Thymus (tissue), 11 donors: ENCODE results near the gene CDH13. TPM values are rescaled to one million over a fixed set of nuclear protein-coding genes. Genes with fewer than 3 reads are reported as not detected.

Experiments
- DNase-seq, 9 donors: peaks; one replicate each; pipeline ENCODE4 v3.0.0-alpha.2; 2013; ENCODE audit warnings: low spot score in 9 of 9, low read depth in 6 of 9, missing footprints in 1 of 9
- H3K27ac ChIP-seq, 2 donors: one replicate each; pipeline ENCODE4 v1.5.1; 2013; ENCODE audit warnings: control low read depth in 1 of 2, low read depth in 1 of 2, low read length in 1 of 2, mild to moderate bottlenecking in 1 of 2, moderate library complexity in 1 of 2
- H3K27me3 ChIP-seq, 2 donors: one replicate each; pipeline ENCODE4 v1.5.1; 2013; ENCODE audit warnings: low read length in 1 of 2; ENCODE audit not compliant: control insufficient read depth in 2 of 2, insufficient read depth in 1 of 2
- H3K36me3 ChIP-seq, 2 donors: one replicate each; pipeline ENCODE4 v1.5.1; 2013; ENCODE audit warnings: low read length in 1 of 2, mild to moderate bottlenecking in 1 of 2, moderate library complexity in 1 of 2; ENCODE audit not compliant: control insufficient read depth in 2 of 2, insufficient read depth in 2 of 2
- H3K4me1 ChIP-seq, 2 donors: one replicate each; pipeline ENCODE4 v1.5.1; 2013; ENCODE audit warnings: low read length in 2 of 2; ENCODE audit not compliant: control insufficient read depth in 2 of 2, insufficient read depth in 2 of 2
- H3K4me3 ChIP-seq, 2 donors: one replicate each; pipeline ENCODE4 v1.5.1; 2013; ENCODE audit warnings: low read length in 2 of 2, control low read depth in 1 of 2, mild to moderate bottlenecking in 1 of 2
- H3K9me3 ChIP-seq, 2 donors: one replicate each; pipeline ENCODE4 v1.5.1; 2013; ENCODE audit warnings: low read length in 1 of 2, mild to moderate bottlenecking in 1 of 2; ENCODE audit not compliant: control insufficient read depth in 2 of 2, insufficient read depth in 1 of 2
- WGBS: extraction: QIAGEN DNeasy Blood & Tissue Kit; methylation state at CpG from one replicate; pipeline ENCODE4 v1.1.7; 2013; 5-methylcytosine and 5-hydroxymethylcytosine counted together
- polyA plus RNA-seq: library from polyadenylated mRNA; stranded (reverse); fragments of 200-250 nt; gene quantifications from one replicate; pipeline ENCODE4 v1.2.3, GENCODE V29; 2013
- total RNA-seq: library from RNA; stranded (reverse); fragments of 120-200 nt; gene quantifications from one replicate; pipeline ENCODE4 v1.2.4, GENCODE V29; 2013
- donor health status: healthy.

Gene CDH13
- total and polyA plus RNA-seq, 2 donors = 1.5 to 3.7 TPM

DNA sequence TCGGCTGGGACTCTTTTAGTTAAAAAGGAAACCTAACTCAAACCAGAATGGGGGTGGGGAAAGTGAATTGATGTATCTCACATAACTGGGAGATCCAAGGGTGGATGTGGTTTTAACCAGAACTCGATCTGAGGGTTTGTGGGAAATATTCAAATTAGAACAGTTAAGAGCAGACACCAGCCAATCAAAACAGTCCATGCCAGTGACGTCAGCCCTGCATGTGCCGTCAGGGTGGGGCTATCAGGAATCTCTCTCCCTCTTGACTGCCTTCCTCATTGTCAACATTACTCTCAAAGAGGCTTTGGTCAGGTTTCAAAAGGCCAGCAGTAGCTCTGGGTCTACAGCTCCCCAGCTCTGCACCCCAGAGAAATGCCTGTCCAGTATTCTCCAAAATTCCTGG lies 1086.8 kb downstream of the CDH13 start:
- Histone ChIP-seq H3K9me3 (no peaks in the 10 kb centered on the region), H3K4me3 (no peak overlapping the region), H3K27ac (no peak overlapping the region), H3K36me3 (no peaks in the 10 kb centered on the region), H3K27me3 (no peaks in the 10 kb centered on the region), H3K4me1 (no peaks in the 10 kb centered on the region)
- no peak for DNase-seq
- 77% methylated on average over 4 of the region's 4 CpGs for WGBS

DNA sequence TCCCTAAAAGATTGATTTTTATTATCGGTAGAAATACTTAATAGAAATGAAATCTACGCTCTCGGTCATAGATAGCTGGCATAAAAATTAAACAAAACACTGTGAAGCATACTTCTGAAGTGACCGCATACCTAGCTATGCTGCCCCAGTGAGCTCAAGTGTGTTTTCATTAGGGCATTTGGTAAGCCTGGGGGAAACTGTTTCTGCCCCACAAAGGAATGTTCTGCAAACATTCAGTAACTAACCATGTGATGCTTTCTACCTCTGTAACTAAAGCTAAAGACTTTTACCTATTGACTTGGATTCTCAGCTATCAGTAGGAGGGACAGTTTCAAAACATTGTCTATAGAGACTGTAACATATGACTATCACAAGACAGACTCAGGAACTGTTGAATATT lies 1087.5 kb downstream of the CDH13 start:
- WGBS = 97% methylated on average over 4 of the region's 4 CpGs
- no peaks in the 10 kb centered on the region for H3K9me3 ChIP-seq
- H3K27ac ChIP-seq = no peak overlapping the region
- no peaks in the 10 kb centered on the region for H3K4me1 ChIP-seq
- no peaks in the 10 kb centered on the region for H3K36me3 ChIP-seq
- no peak overlapping the region for H3K4me3 ChIP-seq
- H3K27me3 ChIP-seq = no peaks in the 10 kb centered on the region
- DNase-seq = no peak

DNA sequence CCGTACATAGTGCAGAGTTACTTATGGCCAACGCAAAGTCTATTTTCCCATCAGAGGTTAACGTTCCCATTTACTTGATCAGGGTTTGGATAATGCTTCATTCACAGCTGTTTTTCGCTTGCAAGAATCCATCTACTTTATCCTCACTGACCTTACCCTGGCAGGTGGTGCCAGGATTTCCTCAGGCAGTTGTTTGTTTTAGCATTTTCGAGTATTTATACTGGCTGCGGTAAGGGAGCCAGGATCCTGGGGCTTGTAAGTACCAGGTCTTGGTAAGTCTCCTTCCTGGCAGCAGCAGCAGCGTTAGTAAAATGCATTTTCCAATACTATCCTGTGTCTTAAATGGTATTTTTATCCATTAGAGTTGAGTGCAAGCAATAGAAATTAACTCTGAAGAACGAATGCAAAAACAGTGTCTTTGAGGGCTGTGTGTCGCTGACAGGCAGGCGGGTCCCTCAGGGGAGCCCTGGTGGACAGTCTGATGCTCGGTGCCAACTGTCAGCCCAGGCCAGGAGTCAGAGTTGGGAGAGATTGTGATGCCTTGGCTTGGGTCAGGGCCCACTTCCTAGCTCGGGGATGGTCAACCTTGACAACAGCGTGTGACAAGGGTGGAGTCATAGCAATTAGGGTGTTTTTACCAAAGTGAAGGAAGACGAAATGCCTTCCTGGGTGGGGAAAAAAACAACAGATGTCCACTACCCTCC lies 1088.6 kb downstream of the CDH13 start:
- Histone ChIP-seq H3K27me3 (no peaks in the 10 kb centered on the region), H3K4me3 (no peak overlapping the region), H3K9me3 (no peaks in the 10 kb centered on the region), H3K27ac (no peak overlapping the region), H3K36me3 (no peaks in the 10 kb centered on the region), H3K4me1 (no peaks in the 10 kb centered on the region)
- 85% methylated on average over 14 of the region's 14 CpGs for whole genome bisulfite sequencing
- no peak for DNase-seq

- H3K36me3 ChIP-seq = no peaks in the 10 kb centered on the region
- H3K9me3 ChIP-seq = no peaks in the 10 kb centered on the region
- no peaks in the 10 kb centered on the region for H3K27me3 ChIP-seq
- no peak for DNase-seq
- H3K4me1 ChIP-seq = no peaks in the 10 kb centered on the region
- no peak overlapping the region for H3K27ac ChIP-seq
- 92% methylated on average over 7 of the region's 7 CpGs for WGBS
- no peak overlapping the region for H3K4me3 ChIP-seq
Observed at GRCh38 chr16:83717308-83717707, 1090.5 kb downstream of the CDH13 start.

GRCh38 chr16:83717814-83718213 lies 1091.0 kb downstream of the CDH13 start:
- no peaks in the 10 kb centered on the region for H3K27me3 ChIP-seq
- H3K4me3 ChIP-seq = no peak overlapping the region
- H3K4me1 ChIP-seq = no peaks in the 10 kb centered on the region
- no peaks in the 10 kb centered on the region for H3K36me3 ChIP-seq
- H3K9me3 ChIP-seq = no peaks in the 10 kb centered on the region
- WGBS = 74% methylated on average over 4 of the region's 4 CpGs
- no peak overlapping the region for H3K27ac ChIP-seq
- no peak for DNase-seq

DNA sequence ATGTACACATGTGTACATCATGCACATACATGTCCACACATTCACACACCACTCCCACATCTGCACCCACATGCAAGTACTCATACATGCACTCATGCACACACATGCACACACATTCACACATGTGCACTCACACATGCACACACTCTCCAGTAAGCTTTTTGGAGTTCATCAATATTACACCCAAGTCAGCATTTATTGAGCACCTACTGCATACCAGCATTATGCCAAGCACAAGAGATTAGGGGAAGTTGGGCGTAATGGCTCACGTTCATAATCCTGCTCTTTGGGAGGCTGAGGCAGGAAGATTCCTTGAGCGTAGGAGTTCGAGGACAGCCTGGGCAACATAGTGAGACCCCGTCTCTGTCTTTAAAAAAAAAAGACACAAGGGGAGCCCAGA lies 1093.4 kb downstream of the CDH13 start:
- 97% methylated on average over 5 of the region's 5 CpGs for WGBS
- DNase-seq = no peak
- no peak overlapping the region for H3K4me3 ChIP-seq
- H3K27ac ChIP-seq = no peak overlapping the region
- H3K4me1 ChIP-seq = no peaks in the 10 kb centered on the region
- no peaks in the 10 kb centered on the region for H3K36me3 ChIP-seq
- H3K9me3 ChIP-seq = no peaks in the 10 kb centered on the region
- no peaks in the 10 kb centered on the region for H3K27me3 ChIP-seq

GRCh38 chr16:83720981-83721380 lies 1094.2 kb downstream of the CDH13 start:
- no peak overlapping the region for H3K4me3 ChIP-seq
- no peaks in the 10 kb centered on the region for H3K27me3 ChIP-seq
- WGBS = 98% methylated on average over 4 of the region's 4 CpGs
- no peaks in the 10 kb centered on the region for H3K9me3 ChIP-seq
- H3K27ac ChIP-seq = no peak overlapping the region
- H3K36me3 ChIP-seq = no peaks in the 10 kb centered on the region
- DNase-seq = no peak
- H3K4me1 ChIP-seq = no peaks in the 10 kb centered on the region

DNA sequence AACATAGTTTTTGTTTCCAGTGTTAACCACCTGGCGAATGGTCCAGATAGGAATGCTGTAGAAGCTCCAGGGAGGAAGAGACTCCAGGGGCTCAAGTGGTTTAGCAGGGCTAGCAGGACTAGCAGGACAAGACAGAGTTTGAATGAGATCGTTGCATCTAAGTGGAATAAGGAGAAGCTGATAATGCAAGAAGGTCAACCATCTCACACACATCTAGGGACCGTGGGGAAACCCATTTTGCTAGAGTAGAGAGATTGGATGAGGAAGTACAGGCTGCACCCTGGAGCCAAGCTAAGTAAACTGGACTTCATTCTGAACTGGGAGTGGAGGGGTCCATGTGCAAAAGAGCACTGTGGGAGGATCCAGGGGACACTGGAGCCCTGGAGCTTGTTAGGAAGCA lies 1094.9 kb downstream of the CDH13 start:
- DNase-seq = no peak
- WGBS = 77% methylated on average over 3 of the region's 3 CpGs

DNA sequence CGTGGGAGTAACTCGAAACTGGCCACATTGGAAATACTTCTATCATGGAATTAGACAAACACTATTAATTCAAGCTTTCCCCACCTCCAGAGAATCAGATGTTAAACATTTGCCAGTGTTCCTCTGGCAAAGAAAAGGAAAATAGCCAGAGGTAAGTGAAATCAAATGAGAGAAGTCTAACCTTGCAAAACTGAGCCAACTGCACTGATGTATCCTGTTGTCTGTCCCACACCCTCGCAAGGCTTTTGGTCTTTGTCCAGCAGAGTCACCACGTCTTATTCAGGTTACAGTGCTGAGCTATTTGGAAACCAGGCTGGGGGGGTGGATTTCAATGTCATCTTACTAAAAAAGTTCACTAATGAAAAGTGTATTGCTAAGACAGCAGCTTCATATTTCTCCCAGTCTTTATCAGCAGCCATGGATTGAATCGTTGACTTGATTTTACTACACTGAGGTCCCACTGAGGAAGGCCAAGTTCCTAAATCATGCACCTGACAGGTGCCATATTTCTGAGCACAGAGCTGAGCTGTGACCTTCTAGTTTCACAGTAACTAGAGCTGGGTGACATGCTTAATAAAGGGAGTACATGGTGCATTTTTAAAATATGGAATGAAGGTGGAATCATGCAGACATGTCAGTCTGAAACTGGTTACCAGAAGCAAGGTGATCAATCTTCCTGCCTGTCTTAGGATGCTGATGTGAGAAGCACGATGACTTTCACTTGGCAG lies 1095.9 kb downstream of the CDH13 start:
- Histone ChIP-seq H3K9me3 (no peaks in the 10 kb centered on the region), H3K36me3 (no peaks in the 10 kb centered on the region), H3K4me3 (no peak overlapping the region), H3K27ac (no peak overlapping the region), H3K4me1 (no peaks in the 10 kb centered on the region), H3K27me3 (no peaks in the 10 kb centered on the region)
- WGBS = 90% methylated on average over 6 of the region's 6 CpGs
- DNase-seq = no peak

More for the DNA sequence above, 1094.9 kb downstream of the CDH13 start:
- Histone ChIP-seq H3K9me3 (no peaks in the 10 kb centered on the region), H3K27ac (no peak overlapping the region), H3K4me3 (no peak overlapping the region), H3K27me3 (no peaks in the 10 kb centered on the region), H3K4me1 (no peaks in the 10 kb centered on the region), H3K36me3 (no peaks in the 10 kb centered on the region)
